Brain microvascular endothelial cell (primary cell): ENCODE results near the gene KCNA3.

Experiments used
- DNase-seq: peaks from one replicate; pipeline ENCODE4 v3.0.0-alpha.2; 2020
- H3K27ac ChIP-seq: fragments of 250-450 bp; sonication (Bioruptor Pico); 2 replicates; pipeline ENCODE4 v1.5.1; 2020; ENCODE audit warnings: mild to moderate bottlenecking, moderate library complexity
- H3K27me3 ChIP-seq: fragments of 250-450 bp; sonication (Bioruptor Pico); replicated peaks from 2 replicates; pipeline ENCODE4 v1.5.1; 2020; ENCODE audit warnings: mild to moderate bottlenecking
- H3K36me3 ChIP-seq: fragments of 250-450 bp; sonication (Bioruptor Pico); replicated peaks from 2 replicates; pipeline ENCODE4 v1.5.1; 2020; ENCODE audit warnings: mild to moderate bottlenecking
- H3K4me3 ChIP-seq: 2 replicates; pipeline ENCODE4 v1.5.1; 2011; ENCODE audit warnings: low read depth, mild to moderate bottlenecking, control low read depth, low read length, moderate library complexity
- in situ Hi-C: cut with HindIII; loops from 2 replicates; pipeline ENCODE4 v1.10.0; 2017; ENCODE audit warnings: low sequenced_read_pairs, low pct_ligation_motif_present
- TF ChIP-seq, protein P1 (sequence below): IDR thresholded peaks from 2 replicates; pipeline ENCODE4 v1.5.1; 2011; ENCODE audit warnings: low read depth, mild to moderate bottlenecking, moderate library complexity, low read length, control low read depth, inconsistent platforms; ENCODE audit errors: missing control alignments

The KCNA3 gene

DNA sequence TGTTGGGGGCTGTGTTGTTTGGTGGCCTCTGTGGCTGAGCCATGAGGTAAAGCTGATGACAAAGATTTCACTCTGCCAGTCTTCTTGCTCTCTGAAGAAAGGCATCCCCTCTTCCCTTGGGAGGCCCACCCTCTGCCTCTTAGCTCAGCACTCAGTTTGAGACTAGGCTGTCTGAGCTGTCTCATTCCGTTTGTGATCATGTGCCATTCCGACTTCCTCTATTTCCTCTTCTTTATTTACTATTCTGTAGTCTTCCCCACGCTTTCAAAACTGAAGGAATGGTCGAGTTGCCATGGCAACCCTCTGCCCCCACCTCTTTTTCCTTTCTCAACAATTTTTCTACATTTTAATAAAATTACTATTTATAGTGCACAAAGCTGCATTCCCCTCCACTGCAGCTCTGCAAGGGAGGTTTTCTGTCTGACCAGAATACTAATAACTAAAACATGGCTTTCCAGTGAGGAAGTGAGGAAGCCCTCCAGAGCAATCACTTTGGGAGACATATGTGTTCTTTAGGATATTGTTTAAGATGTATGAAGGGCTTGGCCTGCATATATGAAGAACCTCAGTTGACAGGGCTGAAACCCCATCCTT, 30.8 kb downstream of the KCNA3 start:
- in situ Hi-C loops = no loop called here
- DNase-seq = no peak

DNA sequence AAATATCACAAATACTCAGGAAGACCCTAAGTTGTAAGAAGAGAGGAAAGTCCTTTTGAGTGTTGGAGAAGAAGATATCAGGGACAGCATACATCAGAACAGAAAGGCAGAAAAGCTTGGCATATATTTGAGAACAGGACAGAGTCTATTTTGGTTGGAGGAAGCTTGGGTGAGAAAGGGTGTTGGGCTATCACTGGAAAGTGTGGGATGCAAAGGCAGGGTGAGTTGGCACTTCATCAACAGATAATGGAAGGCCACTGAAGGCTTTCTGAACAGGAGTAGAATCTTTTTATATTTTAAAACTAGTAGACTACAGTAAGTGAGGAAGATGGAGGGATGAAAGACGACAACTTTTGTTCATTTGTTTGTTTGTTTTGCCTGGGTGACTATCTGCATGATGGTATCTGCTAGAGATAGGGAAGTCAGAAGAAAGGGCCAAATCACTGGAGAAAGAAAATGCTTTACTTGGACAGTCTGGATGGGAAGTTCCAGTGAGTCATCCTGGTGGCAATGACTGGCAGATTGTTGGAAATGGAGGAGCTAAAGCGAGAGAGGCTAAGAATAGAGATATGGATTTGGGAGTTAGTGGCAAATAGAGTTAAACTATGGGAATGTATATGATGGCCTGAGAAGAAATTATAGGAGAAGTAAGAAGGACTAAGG, 34.9 kb downstream of the KCNA3 start:
- no peak for DNase-seq
- no peaks in the 10 kb centered on the region for H3K36me3 ChIP-seq
- in situ Hi-C loops = no loop called here
- TF ChIP-seq, protein P1, sequence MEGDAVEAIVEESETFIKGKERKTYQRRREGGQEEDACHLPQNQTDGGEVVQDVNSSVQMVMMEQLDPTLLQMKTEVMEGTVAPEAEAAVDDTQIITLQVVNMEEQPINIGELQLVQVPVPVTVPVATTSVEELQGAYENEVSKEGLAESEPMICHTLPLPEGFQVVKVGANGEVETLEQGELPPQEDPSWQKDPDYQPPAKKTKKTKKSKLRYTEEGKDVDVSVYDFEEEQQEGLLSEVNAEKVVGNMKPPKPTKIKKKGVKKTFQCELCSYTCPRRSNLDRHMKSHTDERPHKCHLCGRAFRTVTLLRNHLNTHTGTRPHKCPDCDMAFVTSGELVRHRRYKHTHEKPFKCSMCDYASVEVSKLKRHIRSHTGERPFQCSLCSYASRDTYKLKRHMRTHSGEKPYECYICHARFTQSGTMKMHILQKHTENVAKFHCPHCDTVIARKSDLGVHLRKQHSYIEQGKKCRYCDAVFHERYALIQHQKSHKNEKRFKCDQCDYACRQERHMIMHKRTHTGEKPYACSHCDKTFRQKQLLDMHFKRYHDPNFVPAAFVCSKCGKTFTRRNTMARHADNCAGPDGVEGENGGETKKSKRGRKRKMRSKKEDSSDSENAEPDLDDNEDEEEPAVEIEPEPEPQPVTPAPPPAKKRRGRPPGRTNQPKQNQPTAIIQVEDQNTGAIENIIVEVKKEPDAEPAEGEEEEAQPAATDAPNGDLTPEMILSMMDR = no peak
- H3K27me3 ChIP-seq = no peaks in the 10 kb centered on the region
- H3K27ac ChIP-seq = no peak overlapping the region
- H3K4me3 ChIP-seq = no peak overlapping the region

More for the DNA sequence above, 30.8 kb downstream of the KCNA3 start:
- H3K4me3 ChIP-seq = no peak overlapping the region
- no peaks in the 10 kb centered on the region for H3K36me3 ChIP-seq
- TF ChIP-seq, protein P1 = no peak
- no peak overlapping the region for H3K27ac ChIP-seq
- no peaks in the 10 kb centered on the region for H3K27me3 ChIP-seq

DNA sequence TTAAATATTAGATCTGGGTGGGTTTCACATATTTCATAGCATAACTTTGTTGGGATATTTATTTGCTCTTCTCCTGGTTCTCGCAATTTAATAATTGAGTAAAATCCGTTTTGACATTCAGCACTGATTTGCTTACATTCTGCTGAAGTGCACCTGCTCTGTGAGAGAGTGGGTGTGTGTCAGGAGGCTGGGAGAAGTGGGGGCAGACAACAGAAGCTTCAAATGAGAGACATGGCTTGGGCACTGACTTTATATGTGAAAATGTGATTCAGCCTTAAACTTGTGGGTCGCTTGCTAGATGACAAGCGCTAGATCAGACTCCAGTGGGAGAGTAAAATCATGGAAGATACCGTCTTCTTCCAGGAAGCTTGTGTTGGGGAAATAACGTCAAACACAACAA, 36.2 kb downstream of the KCNA3 start:
- H3K27ac ChIP-seq = no peak overlapping the region
- no peak for DNase-seq
- no peak overlapping the region for H3K4me3 ChIP-seq
- in situ Hi-C loops = no loop called here
- no peaks in the 10 kb centered on the region for H3K27me3 ChIP-seq
- TF ChIP-seq, protein P1 = no peak
- no peaks in the 10 kb centered on the region for H3K36me3 ChIP-seq

DNA sequence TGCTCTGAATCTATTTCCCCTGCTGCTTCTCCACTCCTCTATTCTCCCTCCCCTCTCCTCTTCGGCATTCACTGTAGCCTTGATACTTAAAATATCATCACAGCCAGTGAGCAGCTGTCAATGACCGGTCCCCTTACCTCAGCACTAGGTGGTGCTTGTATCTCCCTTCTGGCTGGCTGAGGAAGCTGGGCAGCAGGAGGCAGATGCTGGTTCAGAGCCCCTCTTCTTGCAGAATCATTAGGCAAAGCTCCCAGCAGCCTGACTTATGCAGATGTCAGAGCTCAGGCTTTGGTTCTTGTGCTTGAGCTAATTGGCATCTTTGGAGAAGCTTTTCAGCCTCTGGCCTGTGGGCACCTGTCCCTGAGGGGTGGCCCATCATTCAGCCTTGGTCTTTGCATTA, 36.7 kb downstream of the KCNA3 start:
- no peaks in the 10 kb centered on the region for H3K36me3 ChIP-seq
- H3K27ac ChIP-seq = no peak overlapping the region
- in situ Hi-C loops = no loop called here
- H3K27me3 ChIP-seq = no peaks in the 10 kb centered on the region
- TF ChIP-seq, protein P1 = no peak
- no peak for DNase-seq
- H3K4me3 ChIP-seq = no peak overlapping the region

DNA sequence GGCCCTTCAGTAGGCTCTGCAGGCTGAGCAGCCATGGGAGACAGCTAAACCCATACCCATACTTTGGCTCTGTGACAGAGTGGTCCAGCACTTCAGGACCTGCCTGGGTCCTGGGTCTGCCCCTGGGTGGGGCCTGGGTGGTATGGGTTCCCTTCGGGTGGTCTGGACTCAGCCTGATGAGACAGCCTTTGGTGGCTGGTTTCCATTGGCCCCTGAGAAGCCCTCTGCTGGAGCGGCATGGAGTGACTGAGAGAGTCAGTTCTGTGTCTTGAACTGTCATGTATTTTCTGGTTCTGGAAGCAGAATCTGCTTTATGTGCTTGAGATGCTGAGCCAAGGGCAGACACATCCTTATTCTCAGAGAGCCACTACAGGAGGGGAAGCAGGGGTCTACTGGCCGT, 37.3 kb downstream of the KCNA3 start:
- TF ChIP-seq, protein P1 = no peak
- H3K4me3 ChIP-seq = no peak overlapping the region
- in situ Hi-C loops = no loop called here
- DNase-seq = no peak
- no peaks in the 10 kb centered on the region for H3K27me3 ChIP-seq
- no peaks in the 10 kb centered on the region for H3K36me3 ChIP-seq
- no peak overlapping the region for H3K27ac ChIP-seq
